Activated CD4-positive, alpha-beta T cell treated with anti-CD3 and anti-CD28 coated beads for 24 hours (primary cell): ENCODE results near the gene EPHA3.

ENCODE experiments used
- DNase-seq, 2 donors: peaks; one replicate each; pipeline ENCODE4 v3.0.0-alpha.2; 2020; ENCODE audit warnings: low read depth in 2 of 2

EPHA3 gene

GRCh38 chr3:89227634-89228033 is 120.2 kb downstream of the EPHA3 start:
- DNase-seq: no peak

- DNase-seq: no peak
Observed at GRCh38 chr3:89232155-89232554, 124.7 kb downstream of the EPHA3 start.

DNA sequence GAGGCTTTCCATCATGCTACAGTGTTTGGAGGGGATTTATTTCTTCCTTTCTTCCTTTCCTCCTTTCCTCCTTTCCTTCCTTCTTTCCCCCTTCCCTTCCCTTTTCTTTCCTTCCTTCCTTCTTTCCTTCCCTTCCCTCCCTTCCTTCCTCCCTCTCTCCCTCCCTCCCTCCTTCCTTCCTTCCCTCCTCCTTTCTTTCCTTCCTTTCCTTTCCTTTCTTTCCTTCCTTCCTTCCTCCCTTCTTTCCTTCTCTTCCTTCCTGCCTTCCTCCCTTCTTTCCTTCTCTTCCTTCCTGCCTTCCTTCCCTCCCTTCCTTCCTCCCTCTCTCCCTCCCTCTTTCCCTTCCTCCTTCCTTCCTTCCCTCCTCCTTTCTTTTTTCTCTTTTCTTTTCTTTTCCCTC is 127.2 kb downstream of the EPHA3 start:
- no peak for DNase-seq

- no peak for DNase-seq
Observed at GRCh38 chr3:89238846-89239245, 131.4 kb downstream of the EPHA3 start.

- no peak for DNase-seq
Observed at GRCh38 chr3:89239774-89240173, 132.4 kb downstream of the EPHA3 start.

DNA sequence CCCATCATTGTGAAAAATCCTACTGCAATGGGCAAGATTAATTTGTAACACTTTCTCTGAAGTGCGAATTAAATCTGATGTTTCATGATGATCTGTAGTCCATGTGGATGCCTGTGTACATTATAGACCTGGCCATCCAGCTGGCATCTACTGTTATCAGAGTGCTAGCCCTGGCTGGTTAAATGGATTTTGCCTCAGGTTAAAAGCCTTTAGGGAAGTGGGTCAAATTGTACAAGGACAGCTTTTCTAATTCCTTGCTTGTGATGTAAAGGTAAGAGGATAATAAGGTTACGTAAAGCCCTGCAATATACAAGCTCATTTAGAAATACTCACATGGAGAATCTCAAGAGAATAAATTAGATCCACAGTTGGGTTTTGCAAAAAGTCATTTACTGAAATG is 138.2 kb downstream of the EPHA3 start:
- DNase-seq: no peak

DNA sequence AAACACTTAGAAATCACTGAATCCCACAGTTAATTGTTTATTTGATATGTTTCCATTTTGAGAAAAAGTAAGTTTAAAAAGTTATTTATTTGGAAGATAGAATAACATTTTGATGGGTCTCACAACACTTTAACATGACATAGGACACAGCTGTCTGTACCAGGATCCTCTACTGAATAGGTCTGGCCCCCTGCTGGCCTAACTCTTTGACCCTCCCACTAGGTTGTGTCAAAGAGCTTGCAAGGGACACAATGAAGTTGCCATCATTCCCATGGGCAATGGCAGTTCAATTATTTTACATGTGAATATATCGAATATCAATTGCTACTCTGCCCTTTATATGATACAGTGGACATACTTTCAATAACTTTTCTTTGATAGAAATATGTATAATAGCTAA is 138.9 kb downstream of the EPHA3 start:
- DNase-seq: no peak

DNA sequence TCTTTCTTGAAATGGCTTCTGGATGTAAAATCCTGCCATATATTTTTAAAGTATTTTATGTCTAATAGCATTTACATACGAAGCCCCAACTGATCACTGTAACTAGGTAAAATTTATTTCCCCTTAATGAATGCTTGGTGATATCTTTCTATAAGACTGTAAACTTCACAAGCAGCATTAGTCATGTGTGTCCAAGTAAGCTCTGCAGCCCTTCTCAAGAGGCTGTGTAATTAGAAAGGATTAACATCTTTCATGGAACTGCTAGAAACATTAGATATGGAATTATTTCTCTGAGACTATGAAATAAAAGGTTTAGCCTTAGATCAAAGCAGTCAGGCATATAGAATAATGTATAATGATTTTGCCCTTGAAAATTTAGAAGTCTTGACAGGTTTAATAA is 143.3 kb downstream of the EPHA3 start:
- no peak for DNase-seq

DNA sequence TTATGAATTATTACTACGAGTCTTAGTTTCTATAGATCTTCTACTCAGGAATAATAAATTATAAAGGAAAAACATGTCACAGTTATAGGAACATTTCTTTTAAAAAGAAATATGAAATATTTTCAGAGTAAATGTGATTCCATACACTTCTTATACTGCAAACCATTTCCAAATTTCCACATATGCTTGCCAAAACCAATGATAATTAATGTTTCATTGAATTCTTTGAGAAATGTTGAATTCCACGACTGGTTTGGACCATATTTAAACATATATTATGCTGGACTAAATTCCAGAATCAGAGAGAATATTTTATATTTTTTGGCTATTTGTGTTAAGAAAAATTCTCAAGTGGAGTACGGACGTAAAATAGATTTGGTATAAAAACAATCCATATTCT is 144.6 kb downstream of the EPHA3 start:
- DNase-seq: no peak

- DNase-seq: no peak
Observed at GRCh38 chr3:89252860-89253259, 145.4 kb downstream of the EPHA3 start.

DNA sequence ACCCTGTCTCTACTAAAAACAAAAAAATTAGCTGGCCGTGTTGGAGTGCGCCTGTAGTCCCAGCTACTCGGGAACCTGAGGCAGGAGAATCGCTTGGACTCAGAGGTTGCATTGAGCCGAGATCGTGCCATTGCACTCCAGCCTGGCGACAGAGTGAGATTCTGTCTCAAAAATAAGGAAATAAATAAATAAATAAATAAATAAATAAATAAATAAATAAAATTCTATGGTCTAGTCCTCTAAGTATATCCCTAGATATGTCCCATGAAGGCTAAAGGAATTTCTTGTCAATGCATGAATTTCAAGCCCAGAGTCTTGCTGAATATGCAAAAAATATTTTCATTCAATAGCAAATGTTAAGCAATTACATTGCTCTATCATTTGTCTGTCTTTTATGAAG is 149.0 kb downstream of the EPHA3 start:
- no peak for DNase-seq

- no peak for DNase-seq
Observed at GRCh38 chr3:89256882-89257281, 149.5 kb downstream of the EPHA3 start.

- DNase-seq: no peak
Observed at GRCh38 chr3:89260721-89261120, 153.3 kb downstream of the EPHA3 start.

GRCh38 chr3:89261673-89262072 is 154.3 kb downstream of the EPHA3 start:
- DNase-seq: no peak

DNA sequence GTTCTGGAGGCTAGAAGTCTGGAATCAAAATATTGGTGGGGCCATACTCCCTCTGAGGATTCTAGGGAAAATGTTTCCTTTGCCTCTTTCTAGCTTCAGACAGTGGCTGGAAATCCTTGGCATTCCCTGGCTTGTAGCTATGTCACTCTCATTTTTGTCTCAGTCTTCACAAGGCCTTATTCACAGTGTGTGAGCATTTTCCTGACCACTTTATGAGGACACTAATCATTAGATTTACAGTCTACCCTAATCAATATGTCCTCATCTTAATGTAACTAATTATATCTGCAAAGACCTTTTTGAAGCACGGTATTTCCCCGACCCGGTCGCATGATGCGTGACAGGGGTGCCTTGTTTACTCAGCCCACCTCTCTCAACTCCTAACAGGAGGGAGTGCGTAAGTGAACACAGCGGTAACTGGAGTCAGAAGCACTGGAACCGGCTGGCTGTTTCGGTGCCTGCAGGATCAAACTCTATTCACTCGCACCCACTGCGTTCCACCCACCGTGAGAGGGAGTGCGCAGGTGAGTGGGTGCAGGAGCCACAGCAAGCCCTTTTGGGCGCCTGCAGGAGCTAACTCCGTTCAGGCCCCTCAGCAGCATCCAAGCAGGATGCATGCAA is 155.0 kb downstream of the EPHA3 start:
- no peak for DNase-seq

GRCh38 chr3:89264037-89264560 is 156.7 kb downstream of the EPHA3 start:
- no peak for DNase-seq

GRCh38 chr3:89266074-89266473 is 158.7 kb downstream of the EPHA3 start:
- DNase-seq: no peak

GRCh38 chr3:89268059-89268458 is 160.6 kb downstream of the EPHA3 start:
- no peak for DNase-seq

DNA sequence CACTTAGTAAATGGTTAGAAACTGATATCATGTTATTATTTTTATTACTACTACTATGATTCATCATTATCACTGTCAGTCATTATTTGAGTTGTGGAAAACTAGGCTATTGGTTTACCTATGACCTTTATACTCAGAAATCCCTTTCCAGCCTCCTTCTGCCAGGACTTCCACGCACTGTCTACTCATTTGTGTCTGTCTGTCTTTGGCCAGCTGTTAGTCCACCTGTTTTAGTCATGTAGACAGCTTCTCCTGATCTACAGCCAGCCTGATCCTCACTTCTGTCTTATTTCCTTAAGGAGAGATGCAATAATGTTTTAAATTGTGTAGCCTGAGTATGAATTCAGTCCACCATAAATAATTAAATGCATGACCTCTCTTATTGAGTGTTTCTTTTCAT is 162.8 kb downstream of the EPHA3 start:
- no peak for DNase-seq

DNA sequence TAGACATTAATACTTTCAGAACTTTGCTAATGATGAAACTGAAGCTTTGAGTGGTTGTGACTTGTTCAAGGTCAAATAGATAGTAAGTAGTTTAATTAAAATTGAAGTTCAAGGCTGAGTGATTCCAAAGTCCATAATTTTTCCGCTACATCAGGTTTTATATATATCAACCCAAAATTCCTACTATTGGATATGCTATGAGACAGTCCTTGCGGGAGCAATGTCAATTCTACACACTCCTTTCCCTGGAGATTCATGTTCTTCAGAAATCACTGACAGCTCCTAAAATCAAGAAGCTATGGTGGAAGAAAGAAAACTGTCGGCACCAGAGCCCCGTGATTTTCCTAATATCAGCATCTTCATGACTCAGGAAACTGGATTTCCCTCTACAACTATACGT is 167.6 kb downstream of the EPHA3 start:
- DNase-seq: no peak

- DNase-seq: no peak
Observed at GRCh38 chr3:89276116-89276515, 168.7 kb downstream of the EPHA3 start.

- no peak for DNase-seq
Observed at GRCh38 chr3:89278302-89279025, 171.0 kb downstream of the EPHA3 start.

DNA sequence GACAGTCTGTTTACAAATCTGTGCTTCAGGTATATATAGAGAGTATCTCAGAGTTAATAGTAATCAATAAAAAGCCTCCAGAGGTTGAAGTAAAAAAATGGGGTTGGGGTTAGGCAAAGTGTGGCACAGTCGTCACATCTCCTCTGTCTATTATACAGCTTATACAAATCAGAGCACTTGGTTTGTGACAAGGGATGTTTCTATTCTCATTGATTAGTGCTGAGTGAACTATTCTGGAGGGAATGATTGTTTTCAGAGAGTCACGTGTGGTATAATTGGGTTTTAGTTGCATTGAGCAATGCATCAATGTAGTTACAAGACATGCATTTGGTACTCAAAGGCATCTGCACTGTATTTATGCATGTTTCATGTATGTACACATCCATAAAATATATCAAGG is 172.9 kb downstream of the EPHA3 start:
- no peak for DNase-seq
